ENCODE measurements around the gene PTBP1. TPM values are rescaled to one million over a fixed set of nuclear protein-coding genes. Genes with fewer than 3 reads are reported as not detected.

Gene PTBP1
- total and polyA plus RNA-seq, 2 of the 13 experiments (the other 11 are each of a cell fraction or from before 2014, with no cell fraction given), result 195 to 288 TPM

- TF ChIP-seq ZNF281 (CRISPR knock-in tag; IDR thresholded peaks at IDR 0.05; ENCODE audit: borderline replicate concordance), result peak; percentile 41; the same call in 1 of the 2 replicates
- no peak for TF ChIP-seq ZNF282 (IDR thresholded peaks at IDR 0.05; ENCODE audit: partially characterized antibody)
- TF ChIP-seq MTF2 (CRISPR knock-in tag; IDR thresholded peaks at IDR 0.05; ENCODE audit: borderline replicate concordance), result no peak
- TF ChIP-seq ATF7-NPFF (CRISPR knock-in tag; IDR thresholded peaks at IDR 0.05; ENCODE audit: low read depth), result no peak
These were observed 34.4 kb downstream of the PTBP1 start (continued) for GRCh38 chr19:831407-832369.

GRCh38 chr19:834216-834615 is 37.0 kb downstream of the PTBP1 start:
- H3K4me2 ChIP-seq (ENCODE audit: low read depth, low read length), result peak overlapping the region; percentile 18; the same call in 1 of the 2 replicates
- peaks cover 17 to 50% of the 10 kb centered on the region in 2 experiments for H3K27me3 ChIP-seq (ENCODE audit: control insufficient read depth in 1 of 2, insufficient read depth in 2 of 2, low read length in 2 of 2)
- in situ Hi-C loops (cut with HindIII; ENCODE audit: extremely low pct_ligation_motif_present, low pct_unique_long_range_greater_than_20kb) (no loop called here), intact Hi-C loops (cut with micrococcal nuclease; ENCODE audit: unreplicated experiment) (no loop called here)
- no peak overlapping the region for H3K9ac ChIP-seq (ENCODE audit: insufficient read depth, low read depth, low read length)
- FAIRE-seq (no peak), DNase-seq (ENCODE audit: low spot score) (no peak), ATAC-seq (no peak)
- TF ChIP-seq KDM5B (CRISPR knock-in tag; IDR thresholded peaks at IDR 0.05; ENCODE audit: borderline replicate concordance) (0 out of 2 replicates have a peak, but pooled peaks have one; percentile 24), TRIM22 (IDR thresholded peaks at IDR 0.05) (no peak), CEBPB (IDR thresholded peaks at IDR 0.05; ENCODE audit: borderline replicate concordance, low read depth, low read length) (peak; percentile 39; the same call in 1 of the 2 replicates), GABPB1 (CRISPR knock-in tag; IDR thresholded peaks at IDR 0.05) (peak; percentile 25; the same call in 1 of the 2 replicates), ZNF550 (CRISPR knock-in tag; IDR thresholded peaks at IDR 0.05; ENCODE audit: borderline replicate concordance) (no peak)
- no peak overlapping the region for H3K4me3 ChIP-seq (replicated peaks in 1 of 3; ENCODE audit: insufficient read depth in 1 of 3, low read depth in 2 of 3, low read length in 3 of 3)
- H3K79me2 ChIP-seq (ENCODE audit: insufficient read depth, low read length), result no peaks in the 10 kb centered on the region
- H3K9me3 ChIP-seq (ENCODE audit: low read length), result no peaks in the 10 kb centered on the region
- no peak overlapping the region for H2AFZ ChIP-seq (ENCODE audit: low read length)
- 16% methylated on average over 11 of the region's 24 CpGs for WGBS (ENCODE audit: low lambda C conversion rate)
- H3K36me3 ChIP-seq (replicated peaks in 1 of 2; ENCODE audit: control insufficient read depth in 1 of 2, insufficient read depth in 2 of 2, low read length in 2 of 2), result no peaks in the 10 kb centered on the region
- peaks cover 32% of the 10 kb centered on the region for H3K4me1 ChIP-seq (ENCODE audit: insufficient read depth, low read length)
- H3K27ac ChIP-seq (ENCODE audit: extremely low read length, insufficient read depth, low read length), result no peak overlapping the region
- POLR2A ChIA-PET, result no interaction called here
- CTCF ChIA-PET (ENCODE audit: low intra/inter-chr PET ratio, low total read pairs), result no interaction called here
- no TSS peak for BruUV-seq (replicated peaks)
- no peaks in the 10 kb centered on the region for H4K20me1 ChIP-seq (ENCODE audit: insufficient read depth, low read length)
